GM12873 (cell line): ENCODE results near the gene ZNF230.

Source experiments
- TF ChIP-seq, protein P1 (sequence below): IDR thresholded peaks from 2 replicates; pipeline ENCODE4 v1.5.1; 2012; ENCODE audit warnings: low read depth, mild to moderate bottlenecking, moderate library complexity, low read length, control low read depth; ENCODE audit not compliant: insufficient read depth; ENCODE audit errors: missing control alignments

The ZNF230 gene

DNA sequence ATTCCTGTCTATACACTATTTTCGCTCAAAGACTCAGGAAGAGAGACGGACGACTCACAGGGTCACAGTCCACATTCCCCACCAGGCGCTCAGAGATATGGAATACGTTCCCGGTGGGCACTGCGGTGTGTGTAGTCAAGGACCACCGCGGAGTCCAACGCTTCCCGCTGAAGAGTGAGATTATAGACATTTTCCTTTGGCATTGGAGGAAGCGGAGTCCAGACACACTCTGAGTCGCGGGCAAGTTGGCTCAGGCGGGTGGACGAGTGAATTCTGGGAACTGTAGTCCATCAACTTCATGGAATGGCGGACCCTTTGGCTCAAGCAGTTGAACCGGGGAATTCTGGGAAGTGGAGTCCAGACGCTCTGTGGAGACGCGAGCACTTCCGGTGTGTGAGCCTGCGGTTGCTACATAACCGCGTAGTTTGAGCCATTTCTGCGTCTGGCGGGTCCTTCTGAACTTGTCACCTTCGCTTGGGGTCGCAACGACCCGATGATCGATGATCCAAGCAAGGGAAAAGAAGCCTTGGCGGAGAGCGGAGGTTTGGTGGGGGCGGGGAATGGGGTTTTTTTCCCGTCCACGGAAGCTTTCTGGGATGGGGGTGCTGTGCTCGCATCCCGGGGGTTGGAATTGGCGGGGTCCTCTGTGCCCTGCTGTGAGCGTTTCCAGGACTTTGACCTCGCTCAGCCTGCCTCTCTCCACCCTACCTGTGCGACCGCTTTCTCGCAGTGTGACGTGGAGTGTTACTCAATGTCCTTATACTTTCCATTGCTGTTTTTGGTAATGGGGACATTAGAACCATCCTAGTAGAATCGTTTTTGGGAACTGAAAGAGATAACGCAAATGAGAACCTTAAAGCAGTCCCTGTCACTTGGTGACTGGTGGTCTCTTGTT lies at the start of gene ZNF230:
Gene ZNF230 (plus strand): TSS at position 392 of the 895 bp plus-strand sequence. CDS start 4,122 bp downstream, outside the sequence.
- TF ChIP-seq, protein P1, sequence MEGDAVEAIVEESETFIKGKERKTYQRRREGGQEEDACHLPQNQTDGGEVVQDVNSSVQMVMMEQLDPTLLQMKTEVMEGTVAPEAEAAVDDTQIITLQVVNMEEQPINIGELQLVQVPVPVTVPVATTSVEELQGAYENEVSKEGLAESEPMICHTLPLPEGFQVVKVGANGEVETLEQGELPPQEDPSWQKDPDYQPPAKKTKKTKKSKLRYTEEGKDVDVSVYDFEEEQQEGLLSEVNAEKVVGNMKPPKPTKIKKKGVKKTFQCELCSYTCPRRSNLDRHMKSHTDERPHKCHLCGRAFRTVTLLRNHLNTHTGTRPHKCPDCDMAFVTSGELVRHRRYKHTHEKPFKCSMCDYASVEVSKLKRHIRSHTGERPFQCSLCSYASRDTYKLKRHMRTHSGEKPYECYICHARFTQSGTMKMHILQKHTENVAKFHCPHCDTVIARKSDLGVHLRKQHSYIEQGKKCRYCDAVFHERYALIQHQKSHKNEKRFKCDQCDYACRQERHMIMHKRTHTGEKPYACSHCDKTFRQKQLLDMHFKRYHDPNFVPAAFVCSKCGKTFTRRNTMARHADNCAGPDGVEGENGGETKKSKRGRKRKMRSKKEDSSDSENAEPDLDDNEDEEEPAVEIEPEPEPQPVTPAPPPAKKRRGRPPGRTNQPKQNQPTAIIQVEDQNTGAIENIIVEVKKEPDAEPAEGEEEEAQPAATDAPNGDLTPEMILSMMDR: no peak

DNA sequence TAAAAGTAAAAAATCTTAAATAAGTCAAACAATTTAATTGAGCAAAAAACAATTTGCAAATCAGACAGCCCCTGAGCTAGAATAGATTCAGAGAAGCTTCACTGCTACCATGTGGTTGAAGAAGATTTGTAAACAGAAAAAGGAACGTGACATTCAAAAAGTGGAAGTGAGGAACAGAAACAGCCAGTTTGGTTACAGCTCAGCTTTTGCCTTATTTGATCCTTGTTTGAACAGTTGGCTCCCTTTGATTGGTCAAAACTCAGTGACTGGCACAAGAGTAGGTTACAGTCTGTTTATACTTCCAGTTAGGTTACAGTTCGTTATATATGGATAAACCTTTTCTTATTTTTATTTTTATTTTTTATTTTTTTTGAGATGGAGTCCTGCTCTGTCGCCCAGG lies 45.9 kb upstream of the ZNF230 start:
- TF ChIP-seq, protein P1: no peak

DNA sequence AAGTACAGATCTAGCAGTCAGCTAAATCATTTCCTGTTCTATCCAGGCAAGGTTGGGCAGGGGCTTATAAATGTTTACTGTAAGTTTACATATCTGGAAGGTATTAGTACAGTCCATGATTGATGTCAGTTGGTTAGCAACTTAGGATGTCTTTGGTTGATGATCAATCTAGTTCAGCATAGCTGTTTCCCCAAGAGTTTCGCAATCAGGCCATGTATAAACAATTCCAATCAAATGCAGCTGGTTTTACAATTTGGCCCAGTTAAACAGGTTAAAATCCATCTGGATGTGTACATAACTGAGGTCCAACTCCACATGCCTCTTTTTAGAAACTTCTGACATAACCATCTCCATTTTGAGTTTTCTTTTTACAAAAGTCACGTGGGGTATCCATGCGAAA lies 44.9 kb upstream of the ZNF230 start:
- TF ChIP-seq, protein P1: no peak

DNA sequence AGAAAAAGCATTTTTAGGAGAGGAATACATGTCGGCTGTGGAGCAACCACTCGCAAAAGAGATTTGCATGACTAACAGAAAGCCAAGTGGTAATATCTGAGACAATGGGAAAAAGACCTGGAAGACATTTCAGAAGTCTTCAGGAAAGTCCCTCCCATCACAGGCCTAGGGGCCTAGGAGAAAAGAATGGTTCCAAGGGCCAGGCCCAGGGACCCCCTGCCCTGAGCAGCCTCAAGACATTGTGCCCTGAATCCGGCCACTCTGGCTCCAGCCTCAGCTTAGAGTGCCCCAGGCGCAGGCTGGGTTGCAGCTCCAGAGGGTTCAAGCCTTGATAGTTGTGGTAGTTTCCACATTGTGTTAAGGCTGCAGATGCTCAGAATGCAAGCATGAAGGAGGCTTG lies 42.3 kb upstream of the ZNF230 start:
- TF ChIP-seq, protein P1: no peak

DNA sequence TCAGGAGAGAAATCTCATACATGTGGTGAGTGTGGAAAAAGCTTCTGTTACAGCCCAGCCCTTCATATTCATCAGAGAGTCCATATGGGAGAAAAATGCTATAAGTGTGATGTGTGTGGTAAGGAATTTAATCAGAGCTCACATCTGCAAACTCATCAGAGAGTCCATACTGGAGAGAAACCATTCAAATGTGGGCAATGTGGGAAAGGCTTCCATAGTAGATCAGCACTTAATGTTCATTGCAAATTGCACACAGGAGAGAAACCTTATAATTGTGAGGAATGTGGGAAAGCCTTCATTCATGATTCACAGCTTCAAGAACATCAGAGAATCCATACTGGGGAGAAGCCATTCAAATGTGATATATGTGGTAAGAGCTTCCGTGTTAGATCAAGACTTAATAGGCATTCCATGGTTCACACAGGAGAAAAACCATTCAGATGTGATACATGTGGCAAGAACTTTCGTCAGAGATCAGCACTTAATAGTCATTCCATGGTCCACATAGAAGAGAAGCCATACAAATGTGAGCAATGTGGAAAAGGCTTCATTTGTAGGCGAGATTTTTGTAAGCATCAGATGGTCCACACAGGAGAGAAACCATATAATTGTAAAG lies 36.6 kb upstream of the ZNF230 start:
- TF ChIP-seq, protein P1: no peak

DNA sequence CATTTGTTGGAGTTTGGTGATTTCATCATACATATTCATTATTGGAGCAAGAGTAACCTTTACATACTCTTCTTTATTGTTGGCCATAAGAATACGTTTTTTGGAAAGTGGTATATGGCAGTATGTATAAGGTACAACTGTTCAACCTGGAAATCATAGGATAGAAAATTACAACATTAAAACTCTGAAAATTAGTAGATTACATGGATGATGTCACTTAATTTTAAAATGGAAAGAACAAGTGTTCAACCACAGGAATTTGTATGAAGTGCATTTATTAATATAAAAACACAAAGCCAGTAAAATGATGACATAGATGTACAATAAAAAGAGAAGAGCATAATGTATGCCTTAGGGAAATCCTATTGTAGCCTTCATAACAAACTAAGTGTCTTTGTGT lies 26.0 kb upstream of the ZNF230 start:
- TF ChIP-seq, protein P1: no peak

DNA sequence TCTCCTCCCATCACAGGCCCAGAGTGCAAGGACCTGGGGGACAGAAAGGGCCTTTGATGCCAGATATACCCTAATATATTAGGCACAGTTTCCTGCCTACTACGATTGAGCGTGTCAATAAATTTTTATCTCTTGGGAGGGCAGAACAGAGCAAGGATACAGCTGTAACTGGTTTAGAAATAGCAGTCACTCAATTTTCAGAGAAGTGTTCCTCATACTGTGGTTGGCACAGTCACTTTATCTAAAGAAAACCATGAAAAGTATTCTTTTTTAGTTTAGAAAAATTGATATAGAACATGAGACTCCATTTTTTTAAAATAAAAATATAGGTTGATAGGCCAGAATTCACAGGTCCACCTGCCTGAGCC lies 19.2 kb upstream of the ZNF230 start:
- TF ChIP-seq, protein P1: no peak
